ENCODE results near the gene STK39. TPM values are rescaled to one million over a fixed set of nuclear protein-coding genes. Genes with fewer than 3 reads are reported as not detected.

Gene STK39
- total RNA-seq, 1 donor from 2014 or later, result 29.6 TPM

DNA sequence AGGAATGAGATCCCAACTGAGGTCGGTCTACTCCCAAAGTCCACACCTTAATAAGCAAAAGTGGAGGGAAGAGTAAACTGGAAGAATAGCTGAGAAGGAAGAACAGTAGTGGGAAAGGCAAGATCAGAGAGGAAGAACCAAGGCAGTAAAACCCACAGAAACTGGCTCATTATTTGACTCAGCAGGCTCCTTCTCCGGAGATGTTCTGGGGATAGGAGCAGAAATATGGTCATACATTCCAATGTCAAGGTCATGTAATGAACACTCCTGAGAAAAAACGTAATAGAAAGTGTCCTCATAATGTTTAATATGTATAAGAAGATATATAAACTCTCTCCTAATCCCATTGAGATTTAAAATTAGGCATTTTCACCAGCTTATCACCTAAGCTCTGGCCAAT lies 39.5 kb downstream of the STK39 start:
- no peak for ATAC-seq

- no peak for ATAC-seq
Observed at GRCh38 chr2:168203762-168204693, 43.4 kb downstream of the STK39 start.

DNA sequence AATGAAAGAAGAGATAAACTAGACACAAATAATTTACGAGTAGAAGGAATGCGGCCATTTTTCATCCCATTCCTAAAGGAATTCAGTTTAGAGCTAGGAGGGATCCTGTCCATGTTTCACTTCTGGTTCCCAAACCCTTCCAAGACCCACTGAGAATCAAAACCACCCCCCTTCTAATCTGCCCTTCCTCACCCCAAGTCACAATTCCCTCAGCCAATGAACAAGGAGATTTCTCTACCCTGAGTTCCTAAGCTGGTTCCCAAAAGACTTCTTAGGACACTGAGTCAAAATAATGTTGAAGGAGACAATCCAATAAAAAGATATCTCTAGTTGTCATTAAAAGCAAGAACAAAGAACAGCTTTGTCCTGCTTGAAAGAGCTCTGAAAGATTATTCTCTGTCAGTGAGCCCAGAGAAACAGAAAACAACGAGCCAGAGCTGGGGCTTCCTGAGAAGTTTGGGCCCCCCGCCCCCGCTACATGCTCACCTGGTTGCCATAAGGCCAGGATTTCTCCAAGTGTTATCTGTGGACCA lies 45.7 kb downstream of the STK39 start:
- ATAC-seq, result no peak

- no peak for ATAC-seq
Observed at GRCh38 chr2:168200930-168201583, 46.3 kb downstream of the STK39 start.

DNA sequence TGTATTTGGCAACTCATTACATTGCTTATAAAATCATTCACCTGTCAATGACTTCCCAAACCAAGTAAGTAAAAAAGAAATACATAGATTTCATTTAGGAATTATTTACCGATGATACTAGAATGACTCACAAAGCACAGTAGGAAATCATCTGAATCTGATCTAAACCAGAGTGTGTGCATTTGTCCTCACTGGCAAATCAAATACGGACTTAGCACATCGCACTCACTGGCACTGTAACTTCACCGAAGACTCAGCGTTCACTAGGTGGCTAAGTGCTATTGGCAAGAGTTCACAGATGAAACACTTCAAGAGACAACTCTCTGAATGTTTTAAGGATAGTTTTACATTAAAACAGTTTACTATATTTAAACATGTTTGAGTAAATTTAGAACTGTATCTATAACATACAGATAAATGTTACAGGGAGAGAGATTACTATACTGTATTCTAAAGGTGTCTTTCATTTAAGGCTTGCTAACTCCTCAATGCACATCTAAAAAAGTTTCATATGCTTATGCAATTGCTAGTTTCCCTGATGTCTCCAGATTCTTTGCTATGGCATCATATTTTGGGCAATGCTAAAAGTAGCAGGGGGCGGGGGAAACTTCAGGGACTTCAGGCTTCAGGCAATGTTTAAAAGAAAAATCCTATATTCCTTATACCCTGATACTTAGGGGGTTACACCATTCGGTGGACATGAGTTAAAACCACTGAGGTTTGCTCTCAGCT lies 48.8 kb downstream of the STK39 start:
- ATAC-seq, result peak; percentile 75

DNA sequence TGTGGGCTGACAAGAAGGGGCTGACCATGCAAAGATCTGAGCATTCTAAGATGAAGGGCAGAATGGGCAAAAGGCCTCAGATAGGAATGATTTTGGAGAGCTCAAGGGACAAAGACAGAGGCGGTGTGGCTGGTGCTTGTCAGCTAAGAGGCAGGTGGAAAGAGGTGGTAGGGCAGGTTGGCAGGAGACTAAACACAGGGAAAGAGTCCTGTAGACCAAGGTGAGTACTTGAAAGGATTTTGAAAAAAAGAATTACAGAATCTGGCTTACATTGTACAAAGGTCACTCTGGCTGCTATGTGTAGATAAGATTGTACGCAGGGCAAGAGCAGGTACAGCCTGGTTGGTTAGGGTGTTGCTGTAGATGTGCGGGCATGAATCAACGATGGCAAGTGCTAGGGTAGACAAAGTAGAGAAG lies 50.6 kb downstream of the STK39 start:
- ATAC-seq, result no peak

DNA sequence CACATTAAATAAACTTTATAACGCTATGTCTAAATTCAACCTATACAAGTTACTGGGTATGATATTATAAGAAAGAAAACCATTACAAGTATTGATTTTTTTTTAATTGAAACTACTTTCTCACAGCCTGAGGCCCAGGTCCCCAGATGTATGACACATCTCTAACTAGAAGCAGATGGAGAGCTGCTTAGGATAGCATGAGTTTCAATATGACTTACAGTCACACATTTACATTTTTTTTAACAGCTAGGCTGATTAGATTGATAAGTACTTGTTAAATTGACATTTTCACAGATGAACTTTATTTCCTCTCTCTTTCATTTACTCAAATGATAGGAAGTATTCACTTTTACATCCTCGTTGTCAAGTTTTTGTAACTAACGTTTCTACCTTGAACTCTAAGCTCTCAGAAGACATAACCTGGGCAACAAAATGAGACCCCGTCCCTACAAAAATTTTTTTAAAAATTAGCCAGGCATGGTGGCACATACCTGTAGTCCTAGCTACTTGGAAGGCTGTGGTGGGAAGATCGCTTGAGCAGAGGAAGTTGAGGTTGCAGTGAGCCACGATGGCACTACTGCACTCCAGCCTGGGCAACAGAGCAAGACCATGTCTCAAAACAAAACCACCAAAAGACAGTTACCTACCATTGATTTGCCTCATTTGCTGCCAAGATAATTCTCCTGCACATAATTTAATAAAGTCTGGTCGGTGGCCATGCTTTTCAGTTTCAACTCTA lies 52.4 kb downstream of the STK39 start:
- no peak for ATAC-seq

GRCh38 chr2:168192839-168193616 lies 54.4 kb downstream of the STK39 start:
- peak; percentile 45 for ATAC-seq

DNA sequence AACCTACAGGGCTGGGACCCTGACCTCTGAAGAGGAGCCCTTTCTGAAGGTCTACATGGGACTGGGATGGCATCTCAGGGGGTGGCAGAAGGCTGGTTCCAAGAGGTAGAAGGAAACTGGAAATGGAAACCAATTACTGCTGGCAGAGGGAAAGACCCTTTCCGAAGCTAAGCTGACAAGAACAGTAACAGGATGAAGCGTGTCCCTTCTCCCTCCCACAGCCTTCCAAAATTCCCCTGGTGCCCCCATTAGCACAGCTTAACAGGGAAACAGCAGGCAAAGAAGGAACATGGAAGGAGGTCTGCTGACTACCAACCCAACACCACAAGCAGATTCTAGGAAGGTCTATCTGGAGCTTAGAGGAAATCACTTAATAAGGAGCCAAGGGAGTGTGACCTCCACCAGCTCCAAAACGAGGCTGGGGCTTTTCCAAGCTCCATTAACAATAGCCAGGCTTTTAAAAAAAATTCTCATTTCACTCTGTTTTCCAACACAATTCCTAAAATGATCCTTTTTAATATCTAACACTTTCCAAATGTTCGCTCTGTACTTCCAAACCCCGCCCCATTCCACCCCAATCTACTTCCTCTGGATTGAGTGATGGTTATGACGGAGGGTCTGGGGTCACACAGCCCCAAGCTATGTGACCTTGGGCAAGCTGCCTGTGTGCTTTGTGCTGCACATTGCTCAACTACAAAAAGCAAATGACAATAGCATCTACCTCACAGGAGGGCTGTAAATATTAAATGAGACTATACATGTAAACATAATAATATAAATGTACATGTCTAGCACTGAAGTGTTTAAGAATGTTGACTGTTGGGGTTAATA lies 55.2 kb downstream of the STK39 start:
- ATAC-seq, result no peak

DNA sequence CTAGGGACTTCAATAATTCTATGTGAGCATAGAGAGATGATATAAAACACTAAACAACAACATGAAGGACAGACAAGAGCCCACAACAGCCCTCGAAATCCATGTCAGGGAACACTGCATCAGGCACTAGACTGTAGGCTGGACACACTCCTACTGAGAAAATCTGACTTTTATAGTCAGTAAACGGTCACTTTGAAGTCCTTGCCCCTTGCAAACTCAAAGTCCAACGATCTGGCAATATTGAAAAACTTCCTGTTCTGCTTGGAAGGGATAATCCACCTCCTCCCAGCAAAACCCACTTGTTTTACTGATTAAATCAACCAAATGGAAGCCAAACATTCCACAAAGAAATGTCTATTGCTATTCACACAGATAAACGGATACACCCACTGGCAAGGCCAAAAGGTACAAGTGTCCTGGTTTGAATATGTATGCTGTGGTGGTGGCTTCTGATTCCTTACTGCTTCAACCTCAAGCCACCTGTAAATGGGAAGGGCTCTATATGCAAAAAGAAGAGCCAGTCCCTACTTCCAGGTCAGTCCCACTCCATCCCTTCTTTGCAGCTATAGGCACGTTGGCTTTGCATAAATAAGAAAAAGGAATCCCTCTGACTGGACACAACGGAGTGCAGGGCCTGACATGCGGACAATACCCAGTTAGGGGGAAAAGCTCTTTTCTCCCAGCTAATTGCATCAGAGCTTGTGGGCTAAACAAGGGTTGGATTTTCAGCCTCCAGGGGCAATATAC lies 56.6 kb downstream of the STK39 start:
- no peak for ATAC-seq

DNA sequence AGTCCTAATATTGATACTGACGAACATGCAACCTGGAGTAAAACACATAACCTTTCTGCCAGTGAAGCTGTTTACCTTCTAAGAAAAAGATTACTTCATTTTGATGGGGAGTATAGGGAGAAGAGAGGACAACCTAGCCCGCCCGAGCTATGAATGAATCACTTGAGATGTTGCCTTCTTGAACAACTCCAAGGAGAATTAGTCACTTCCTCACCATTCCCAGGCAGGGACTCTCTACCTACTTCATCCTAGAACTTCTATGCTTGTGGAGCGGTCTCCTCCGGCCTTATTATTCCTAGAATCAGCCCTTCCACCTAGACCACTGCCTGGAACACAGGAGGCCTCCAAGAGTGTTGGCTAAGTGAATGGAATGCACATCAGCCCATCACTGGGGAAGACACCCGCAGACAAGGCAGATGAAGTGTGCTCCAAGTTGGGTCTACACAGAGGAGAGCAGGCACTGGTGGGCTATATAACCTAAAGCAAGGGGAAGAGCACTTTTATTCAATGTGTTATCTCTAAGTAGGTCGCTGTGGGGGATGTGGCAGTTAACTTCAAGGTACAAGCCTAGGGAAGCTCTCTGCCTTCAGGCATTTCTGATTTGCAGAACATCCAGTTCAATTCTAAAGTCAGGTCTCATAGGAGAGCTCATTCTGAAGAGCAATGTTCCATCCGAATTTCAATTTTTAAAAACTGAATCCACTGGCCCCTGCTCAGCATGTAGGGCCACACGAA lies 57.4 kb downstream of the STK39 start:
- peak; percentile 72 for ATAC-seq

GRCh38 chr2:168188002-168188401 lies 59.4 kb downstream of the STK39 start:
- ATAC-seq, result no peak

GRCh38 chr2:168186452-168186851 lies 60.9 kb downstream of the STK39 start:
- no peak for ATAC-seq

- no peak for ATAC-seq
Observed at GRCh38 chr2:168185583-168186274, 61.7 kb downstream of the STK39 start.

DNA sequence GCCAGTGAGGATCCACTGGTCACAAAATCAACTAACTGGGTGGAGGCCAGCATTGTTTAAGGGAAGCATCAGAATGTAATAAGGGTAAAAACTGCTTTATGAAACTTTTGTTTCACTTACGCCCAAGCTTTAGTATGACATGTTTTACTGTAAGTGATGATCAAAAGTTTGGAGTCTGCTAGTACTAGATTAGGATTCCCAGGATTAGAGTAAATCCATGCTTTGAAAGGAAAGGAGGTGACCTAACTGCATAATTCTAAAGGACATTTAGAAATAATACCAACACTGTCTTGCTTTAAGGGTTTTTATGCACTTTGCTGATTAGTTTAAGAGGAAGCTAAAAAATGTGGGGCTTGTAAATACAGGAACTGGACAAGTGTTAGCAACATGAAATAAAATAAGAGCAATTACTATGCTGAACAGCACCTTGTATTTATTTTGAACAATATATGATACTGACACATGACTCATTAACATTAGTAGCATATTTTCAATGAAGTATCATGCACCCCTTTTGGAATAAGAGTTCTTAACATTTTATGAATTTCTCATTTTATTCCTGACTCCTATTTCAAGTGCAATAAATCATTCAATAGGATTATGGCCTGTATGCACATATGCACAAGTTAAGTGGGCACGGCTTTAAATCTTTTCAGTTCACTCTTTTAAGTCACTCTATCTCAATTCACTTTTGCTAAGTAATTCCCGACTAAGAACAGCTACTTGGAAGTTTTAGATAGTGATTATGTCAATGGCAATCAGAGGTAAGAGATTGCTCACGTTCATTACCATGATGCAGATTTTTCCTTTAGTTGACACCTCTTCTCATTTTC lies 62.5 kb downstream of the STK39 start:
- peak; percentile 64 for ATAC-seq

- ATAC-seq, result no peak
Observed at GRCh38 chr2:168183308-168183997, 63.9 kb downstream of the STK39 start.
